Choroid plexus epithelial cell (primary cell): ENCODE measurements around the gene RPS6KC1.

ENCODE experiments used
- DNase-seq: peaks from one replicate; pipeline ENCODE4 v3.0.0-alpha.2; 2010; ENCODE audit warnings: low read depth
- H3K4me3 ChIP-seq: 2 replicates; pipeline ENCODE4 v1.5.1; 2011; ENCODE audit warnings: low read depth, mild to moderate bottlenecking, control low read depth, low read length, moderate library complexity
- TF ChIP-seq, protein P1 (sequence below): conservative IDR thresholded peaks from 2 replicates; pipeline ENCODE4 v1.5.1; 2011; ENCODE audit warnings: low read depth, mild to moderate bottlenecking, control low read depth, inconsistent platforms, low read length, moderate library complexity

RPS6KC1 gene

DNA sequence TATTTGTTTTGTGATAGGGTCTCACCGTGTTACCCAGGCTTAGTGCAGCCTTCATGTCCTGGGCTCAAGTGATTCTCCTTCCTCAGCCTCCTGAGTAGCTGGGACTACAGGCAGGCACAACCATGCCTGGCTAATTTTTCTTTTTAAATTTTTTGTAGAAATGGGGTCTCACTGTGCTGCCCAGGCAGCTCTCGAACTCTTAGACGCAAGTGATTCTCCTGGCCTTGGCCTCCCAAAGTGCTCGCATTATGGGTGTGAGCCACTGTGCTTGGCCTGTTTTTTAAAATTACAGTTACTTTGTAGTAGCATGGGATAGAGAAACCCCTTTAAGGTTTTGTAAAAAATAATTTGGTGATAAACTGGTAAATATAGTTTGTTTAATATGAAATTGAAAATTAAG lies 69.9 kb downstream of the RPS6KC1 start:
- TF ChIP-seq, protein P1, sequence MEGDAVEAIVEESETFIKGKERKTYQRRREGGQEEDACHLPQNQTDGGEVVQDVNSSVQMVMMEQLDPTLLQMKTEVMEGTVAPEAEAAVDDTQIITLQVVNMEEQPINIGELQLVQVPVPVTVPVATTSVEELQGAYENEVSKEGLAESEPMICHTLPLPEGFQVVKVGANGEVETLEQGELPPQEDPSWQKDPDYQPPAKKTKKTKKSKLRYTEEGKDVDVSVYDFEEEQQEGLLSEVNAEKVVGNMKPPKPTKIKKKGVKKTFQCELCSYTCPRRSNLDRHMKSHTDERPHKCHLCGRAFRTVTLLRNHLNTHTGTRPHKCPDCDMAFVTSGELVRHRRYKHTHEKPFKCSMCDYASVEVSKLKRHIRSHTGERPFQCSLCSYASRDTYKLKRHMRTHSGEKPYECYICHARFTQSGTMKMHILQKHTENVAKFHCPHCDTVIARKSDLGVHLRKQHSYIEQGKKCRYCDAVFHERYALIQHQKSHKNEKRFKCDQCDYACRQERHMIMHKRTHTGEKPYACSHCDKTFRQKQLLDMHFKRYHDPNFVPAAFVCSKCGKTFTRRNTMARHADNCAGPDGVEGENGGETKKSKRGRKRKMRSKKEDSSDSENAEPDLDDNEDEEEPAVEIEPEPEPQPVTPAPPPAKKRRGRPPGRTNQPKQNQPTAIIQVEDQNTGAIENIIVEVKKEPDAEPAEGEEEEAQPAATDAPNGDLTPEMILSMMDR = no peak
- no peak for DNase-seq
- no peak overlapping the region for H3K4me3 ChIP-seq

DNA sequence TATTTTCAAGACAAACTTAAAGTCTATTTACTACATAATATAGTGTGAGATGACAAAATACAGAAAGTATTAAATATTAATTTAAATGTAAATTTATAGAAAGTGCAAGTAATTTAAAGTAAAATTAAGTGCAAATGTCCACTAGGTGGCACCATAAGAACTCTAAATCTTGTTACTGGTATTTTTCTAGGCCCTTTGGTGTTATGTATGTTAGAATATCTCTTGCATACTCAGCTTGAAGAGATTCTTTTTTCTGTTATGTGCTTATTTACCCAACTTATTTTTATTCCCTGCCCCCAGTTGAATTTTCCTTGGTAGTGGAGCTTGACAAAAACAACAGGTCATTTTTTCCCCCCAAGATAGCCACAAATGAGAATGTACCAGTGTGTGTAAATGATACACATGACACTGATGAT lies 71.5 kb downstream of the RPS6KC1 start:
- peak; percentile 85 for DNase-seq
- TF ChIP-seq, protein P1 = peak; percentile 51
- no peak overlapping the region for H3K4me3 ChIP-seq

DNA sequence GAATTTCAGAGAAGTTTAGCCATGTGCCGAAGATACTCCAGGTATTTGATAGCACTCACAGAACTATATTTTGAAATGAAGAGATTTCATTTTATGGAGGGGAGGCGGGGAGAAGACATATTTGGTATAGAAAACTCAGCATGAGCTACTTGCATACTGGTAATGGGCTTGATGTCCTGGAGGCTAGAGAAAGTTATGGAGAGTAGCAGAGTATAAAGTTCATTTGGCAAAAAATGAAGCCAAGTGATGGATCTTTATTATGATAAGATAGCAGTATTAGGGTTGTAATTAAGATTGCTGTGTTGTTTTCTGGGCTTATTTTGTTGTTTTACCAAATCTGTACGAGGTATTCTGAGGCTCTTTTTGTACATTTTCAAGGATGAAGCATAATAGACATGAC lies 72.0 kb downstream of the RPS6KC1 start:
- no peak overlapping the region for H3K4me3 ChIP-seq
- TF ChIP-seq, protein P1 = no peak
- DNase-seq = no peak

DNA sequence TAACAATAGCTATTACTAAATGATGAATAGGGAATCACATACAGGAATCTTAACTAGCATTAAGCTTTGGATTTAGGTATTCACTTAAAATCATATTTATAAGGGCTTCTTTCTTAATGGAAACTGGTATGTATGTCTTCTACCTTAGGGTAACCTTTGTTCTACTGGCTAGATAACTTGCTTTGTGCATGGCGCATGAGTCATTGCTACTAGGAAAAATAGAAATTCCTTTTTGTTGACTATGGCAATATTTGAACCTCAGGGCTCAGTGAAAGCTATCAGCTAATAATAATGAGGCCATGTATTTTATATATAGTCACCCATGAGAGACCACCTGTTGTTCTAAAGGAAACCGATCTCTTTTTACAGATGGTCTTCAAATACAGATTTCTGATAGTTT lies 72.5 kb downstream of the RPS6KC1 start:
- H3K4me3 ChIP-seq = no peak overlapping the region
- TF ChIP-seq, protein P1 = no peak
- peak; percentile 75 for DNase-seq

DNA sequence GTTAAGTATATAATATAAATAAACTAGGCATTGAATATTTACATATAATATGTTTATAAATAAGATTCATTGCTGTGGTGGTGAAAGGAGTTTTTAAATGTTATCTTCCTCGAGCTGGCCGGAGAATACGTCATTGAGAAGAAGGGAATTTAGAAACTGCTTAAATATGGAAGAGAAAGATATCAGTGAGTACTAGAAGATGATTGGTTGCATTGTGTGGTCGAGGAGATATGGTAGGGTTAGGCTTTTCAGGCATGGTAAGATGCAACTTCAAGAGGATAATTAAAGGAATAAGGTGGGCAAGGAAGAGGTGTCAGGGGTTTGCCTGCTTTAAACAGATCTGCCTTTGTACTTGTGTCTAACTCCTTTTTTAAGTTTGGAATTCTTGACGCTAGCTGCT lies 73.5 kb downstream of the RPS6KC1 start:
- TF ChIP-seq, protein P1 = no peak
- DNase-seq = no peak
- no peak overlapping the region for H3K4me3 ChIP-seq

DNA sequence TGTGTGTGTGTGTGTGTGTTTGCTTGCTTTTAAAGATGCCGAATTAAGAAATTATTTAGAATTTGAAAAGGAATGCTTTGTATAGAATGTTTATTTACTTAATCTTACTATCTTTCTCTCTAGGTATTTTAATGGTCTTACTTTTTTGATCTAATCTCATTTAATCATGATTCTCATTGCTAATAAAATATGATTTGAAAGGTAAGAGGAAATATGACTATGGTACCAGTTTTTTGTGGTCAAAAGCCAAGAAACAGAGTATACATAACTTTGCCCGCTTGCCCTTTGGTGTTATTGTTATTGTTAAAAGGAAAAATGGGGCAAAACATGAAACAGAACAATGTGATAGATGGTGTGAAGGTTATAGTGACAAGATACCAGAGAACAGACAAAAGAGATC lies 74.6 kb downstream of the RPS6KC1 start:
- TF ChIP-seq, protein P1 = no peak
- no peak overlapping the region for H3K4me3 ChIP-seq
- DNase-seq = no peak

DNA sequence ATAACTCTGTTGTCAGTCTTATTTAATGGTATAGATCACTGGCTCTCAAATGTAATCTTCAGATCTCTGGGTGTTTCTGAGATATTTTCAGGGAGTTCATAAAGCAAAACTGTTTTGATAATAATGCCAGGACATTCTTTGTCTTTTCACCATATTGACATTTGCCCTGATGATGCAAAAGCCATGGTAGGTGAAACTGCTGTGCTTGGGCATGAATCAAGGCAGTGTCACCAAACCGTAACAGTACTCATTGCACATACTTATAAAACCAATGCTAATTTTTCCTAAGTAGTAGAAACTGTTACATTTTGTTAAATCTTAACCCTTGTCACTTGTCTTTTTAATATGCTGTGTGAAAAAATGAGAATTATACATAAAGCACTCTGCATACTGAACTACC lies 76.0 kb downstream of the RPS6KC1 start:
- TF ChIP-seq, protein P1 = no peak
- no peak overlapping the region for H3K4me3 ChIP-seq
- DNase-seq = no peak
